NB4 (cell line): ENCODE data around the gene FKRP.

Source experiments
- DNase-seq: peaks from one replicate; pipeline ENCODE4 v3.0.0; 2010; ENCODE audit warnings: low read depth
- H3K4me3 ChIP-seq: one replicate; pipeline ENCODE4 v1.5.1; 2011; ENCODE audit warnings: mild to moderate bottlenecking, low read depth, low read length, moderate library complexity
- CTCF ChIP-seq: IDR thresholded peaks from one replicate; pipeline ENCODE4 v1.5.1; 2012; ENCODE audit warnings: low read depth, low read length
- MAX ChIP-seq: IDR thresholded peaks from 2 replicates; pipeline ENCODE4 v1.6.1; 2011; ENCODE audit warnings: low read depth, low read length
- MYC ChIP-seq: IDR thresholded peaks from 2 replicates; pipeline ENCODE4 v1.6.1; 2011; ENCODE audit warnings: low read depth, low read length
- POLR2A ChIP-seq: IDR thresholded peaks from 2 replicates; pipeline ENCODE4 v1.6.1; 2011; ENCODE audit warnings: mild to moderate bottlenecking; ENCODE audit not compliant: insufficient read length; ENCODE audit errors: extremely low read depth

FKRP gene

GRCh38 chr19:46787040-46787330, 41.1 kb downstream of the FKRP start:
- peak overlapping the region; percentile 78 for H3K4me3 ChIP-seq
- no peak for DNase-seq
- TF ChIP-seq CTCF: no peak
- no peak for TF ChIP-seq MAX
- TF ChIP-seq POLR2A: no peak

GRCh38 chr19:46787331-46788261, 41.7 kb downstream of the FKRP start:
- TF ChIP-seq MAX: peak; percentile 91
- peak; percentile 92 for TF ChIP-seq MYC
- no peak for TF ChIP-seq CTCF
- peak; percentile 12 for TF ChIP-seq POLR2A
- peak overlapping the region; percentile 78 for H3K4me3 ChIP-seq
- DNase-seq: peak; percentile 94

GRCh38 chr19:46788262-46788967, 42.6 kb downstream of the FKRP start, which contains the start of gene SLC1A5:
SLC1A5 (minus strand) TSS chr19:46788594; CDS start chr19:46787965, 629 bp downstream.
- peak; percentile 100 for DNase-seq
- H3K4me3 ChIP-seq: peak within 1 kb of the TSS; percentile 78
- TF ChIP-seq CTCF: peak; percentile 23
- peak; percentile 100 for TF ChIP-seq MYC
- TF ChIP-seq POLR2A: peak; percentile 100
- TF ChIP-seq MAX: peak; percentile 99

- no peak for TF ChIP-seq CTCF
- no peak for TF ChIP-seq POLR2A
- no peak for TF ChIP-seq MYC
- no peak for TF ChIP-seq MAX
- no peak overlapping the region for H3K4me3 ChIP-seq
- no peak for DNase-seq
These were observed 43.1 kb downstream of the FKRP start for GRCh38 chr19:46788968-46789338.

- no peak for DNase-seq
- TF ChIP-seq POLR2A (no peak), MYC (no peak), MAX (no peak), CTCF (no peak)
- no peak overlapping the region for H3K4me3 ChIP-seq
These were observed 43.5 kb downstream of the FKRP start for GRCh38 chr19:46789371-46789770.
